ENCODE data around the gene TNFAIP8. TPM values are rescaled to one million over a fixed set of nuclear protein-coding genes. Genes with fewer than 3 reads are reported as not detected.

The TNFAIP8 gene
- total RNA-seq, 1 donor from 2014 or later: 29.5 TPM

DNA sequence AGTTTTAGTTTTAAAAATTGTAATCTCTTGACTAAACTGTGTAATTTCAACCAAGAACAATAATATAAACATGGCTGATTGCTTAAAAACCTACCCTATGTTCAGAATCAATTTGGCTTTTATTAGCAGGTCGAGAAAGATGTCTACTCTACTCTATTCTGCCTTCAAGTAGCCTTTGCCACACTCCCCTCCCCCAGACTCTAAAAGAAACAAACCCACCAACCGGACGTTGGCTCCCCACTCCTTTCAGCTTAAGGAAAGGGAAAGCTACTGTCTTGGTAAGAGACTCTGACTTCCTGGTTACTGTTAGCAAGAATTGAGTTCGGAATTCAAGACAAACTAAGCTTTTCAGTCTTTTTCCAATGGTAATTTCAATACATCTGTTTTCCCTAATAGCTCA lies 46.7 kb downstream of the TNFAIP8 start:
- DNase-seq: no peak
- Histone ChIP-seq H3K36me3 (no peaks in the 10 kb centered on the region), H3K27ac (no peak overlapping the region), H3K4me1 (peaks cover 11% of the 10 kb centered on the region), H3K4me3 (no peak overlapping the region), H3K27me3 (ENCODE audit: low read depth) (no peaks in the 10 kb centered on the region), H3K9me3 (no peaks in the 10 kb centered on the region)
- intact Hi-C loops (cut with DNase I): no loop called here
- no peak for ATAC-seq
- TF ChIP-seq, protein P1, sequence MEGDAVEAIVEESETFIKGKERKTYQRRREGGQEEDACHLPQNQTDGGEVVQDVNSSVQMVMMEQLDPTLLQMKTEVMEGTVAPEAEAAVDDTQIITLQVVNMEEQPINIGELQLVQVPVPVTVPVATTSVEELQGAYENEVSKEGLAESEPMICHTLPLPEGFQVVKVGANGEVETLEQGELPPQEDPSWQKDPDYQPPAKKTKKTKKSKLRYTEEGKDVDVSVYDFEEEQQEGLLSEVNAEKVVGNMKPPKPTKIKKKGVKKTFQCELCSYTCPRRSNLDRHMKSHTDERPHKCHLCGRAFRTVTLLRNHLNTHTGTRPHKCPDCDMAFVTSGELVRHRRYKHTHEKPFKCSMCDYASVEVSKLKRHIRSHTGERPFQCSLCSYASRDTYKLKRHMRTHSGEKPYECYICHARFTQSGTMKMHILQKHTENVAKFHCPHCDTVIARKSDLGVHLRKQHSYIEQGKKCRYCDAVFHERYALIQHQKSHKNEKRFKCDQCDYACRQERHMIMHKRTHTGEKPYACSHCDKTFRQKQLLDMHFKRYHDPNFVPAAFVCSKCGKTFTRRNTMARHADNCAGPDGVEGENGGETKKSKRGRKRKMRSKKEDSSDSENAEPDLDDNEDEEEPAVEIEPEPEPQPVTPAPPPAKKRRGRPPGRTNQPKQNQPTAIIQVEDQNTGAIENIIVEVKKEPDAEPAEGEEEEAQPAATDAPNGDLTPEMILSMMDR (IDR thresholded peaks at IDR 0.05): no peak

- TF ChIP-seq, protein P1 (IDR thresholded peaks at IDR 0.05): no peak
- no peaks in the 10 kb centered on the region for H3K9me3 ChIP-seq
Observed at GRCh38 chr5:119404033-119404432, 48.2 kb downstream of the TNFAIP8 start.

DNA sequence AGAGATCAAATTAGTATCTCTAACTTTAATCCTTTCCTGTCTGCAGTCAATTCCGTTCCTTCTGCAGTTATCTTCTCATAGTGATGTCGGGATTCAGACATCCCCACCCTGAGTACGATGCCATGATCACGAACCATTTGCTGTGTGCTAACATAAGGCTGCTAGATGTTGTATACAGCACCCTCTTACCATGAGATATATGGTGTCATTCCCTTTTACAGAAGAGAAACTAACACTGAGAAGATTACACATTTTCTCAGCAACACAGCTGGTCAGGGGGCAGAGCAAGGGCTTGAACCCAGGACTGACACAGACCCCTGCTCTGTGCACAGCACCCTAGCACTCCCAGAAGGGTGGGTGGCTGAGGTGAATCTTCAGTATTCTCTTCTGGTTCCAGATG lies 49.6 kb downstream of the TNFAIP8 start:
- no peak for ATAC-seq
- H3K9me3 ChIP-seq: no peaks in the 10 kb centered on the region
- no peaks in the 10 kb centered on the region for H3K27me3 ChIP-seq (ENCODE audit: low read depth)
- TF ChIP-seq, protein P1 (IDR thresholded peaks at IDR 0.05): no peak
- no peak overlapping the region for H3K4me3 ChIP-seq
- H3K4me1 ChIP-seq: no peaks in the 10 kb centered on the region
- intact Hi-C loops (cut with DNase I): no loop called here
- no peaks in the 10 kb centered on the region for H3K36me3 ChIP-seq
- no peak overlapping the region for H3K27ac ChIP-seq
- DNase-seq: no peak

More at GRCh38 chr5:119404033-119404432, 48.2 kb downstream of the TNFAIP8 start:
- no peak overlapping the region for H3K27ac ChIP-seq
- no peaks in the 10 kb centered on the region for H3K36me3 ChIP-seq
- DNase-seq (no peak), ATAC-seq (no peak)
- no peak overlapping the region for H3K4me3 ChIP-seq
- H3K27me3 ChIP-seq (ENCODE audit: low read depth): no peaks in the 10 kb centered on the region
- intact Hi-C loops (cut with DNase I): no loop called here
- peaks cover 5% of the 10 kb centered on the region for H3K4me1 ChIP-seq

DNA sequence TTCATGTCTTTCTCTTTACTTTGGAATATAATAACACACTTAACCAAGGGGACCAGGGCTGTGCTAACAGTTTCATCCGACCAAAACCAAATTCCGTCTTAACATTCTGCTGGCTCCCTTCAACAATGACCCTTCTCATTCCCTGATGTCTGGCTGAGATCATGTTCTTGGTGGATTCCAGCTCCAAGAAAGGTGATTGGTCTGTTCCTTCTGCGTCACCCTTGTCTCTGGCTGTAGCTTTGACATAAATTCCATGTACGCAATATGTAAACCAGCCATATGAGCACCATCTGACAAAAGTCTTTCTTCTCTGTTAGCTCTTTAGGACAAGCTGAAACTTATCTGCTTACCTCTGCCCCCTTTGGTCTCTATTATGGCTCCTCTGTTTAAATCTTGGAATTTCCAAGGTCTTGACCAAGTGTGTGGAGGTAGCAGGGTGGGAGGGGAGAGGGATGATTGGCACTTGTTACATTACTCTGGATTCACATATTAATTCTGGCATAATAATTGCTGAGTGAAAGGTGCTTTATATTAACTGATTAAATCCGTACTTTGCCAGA lies 50.8 kb downstream of the TNFAIP8 start:
- TF ChIP-seq, protein P1 (IDR thresholded peaks at IDR 0.05): no peak
- Histone ChIP-seq H3K4me3 (no peak overlapping the region), H3K27me3 (ENCODE audit: low read depth) (no peaks in the 10 kb centered on the region), H3K27ac (no peak overlapping the region), H3K36me3 (no peaks in the 10 kb centered on the region), H3K9me3 (no peaks in the 10 kb centered on the region), H3K4me1 (no peaks in the 10 kb centered on the region)
- DNase-seq (no peak), ATAC-seq (no peak)
- intact Hi-C loops (cut with DNase I): no loop called here

DNA sequence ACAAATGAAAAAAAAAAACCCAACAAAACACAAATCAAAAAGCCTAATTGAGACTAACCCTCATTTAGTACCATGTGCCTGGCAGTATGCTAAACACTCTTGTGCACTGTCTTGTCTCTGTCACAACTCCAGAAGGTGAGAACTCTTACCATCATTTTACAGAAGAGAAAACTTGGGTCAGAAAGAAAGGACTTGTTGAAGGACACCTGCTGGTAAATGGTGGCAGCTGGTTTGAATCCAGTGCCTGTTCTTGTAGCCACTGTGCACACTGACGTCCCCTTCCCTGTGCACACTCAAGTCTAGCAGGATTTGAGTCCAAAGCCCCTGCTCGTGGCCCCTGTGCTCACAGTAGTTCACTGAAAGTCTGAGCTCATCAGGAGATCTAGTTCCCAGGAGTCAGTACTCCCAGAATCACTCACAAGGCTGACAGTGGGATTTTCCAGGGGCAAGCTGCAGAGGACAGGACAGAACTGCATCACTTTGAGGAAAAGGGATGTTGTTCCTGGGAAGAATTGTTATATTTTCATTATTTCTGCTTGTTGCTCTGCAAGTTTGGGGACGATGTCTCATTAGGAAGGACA lies 53.5 kb downstream of the TNFAIP8 start:
- intact Hi-C loops (cut with DNase I): no loop called here
- H3K27me3 ChIP-seq (ENCODE audit: low read depth): no peaks in the 10 kb centered on the region
- no peaks in the 10 kb centered on the region for H3K9me3 ChIP-seq
- TF ChIP-seq, protein P1 (IDR thresholded peaks at IDR 0.05): no peak
- no peak overlapping the region for H3K27ac ChIP-seq
- DNase-seq: no peak
- no peak overlapping the region for H3K4me3 ChIP-seq
- no peak for ATAC-seq
- no peaks in the 10 kb centered on the region for H3K36me3 ChIP-seq
- no peaks in the 10 kb centered on the region for H3K4me1 ChIP-seq
